Measurements from ENCODE around the gene FREM1. TPM values are rescaled to one million over a fixed set of nuclear protein-coding genes. Genes with fewer than 3 reads are reported as not detected.

The FREM1 gene
- total RNA-seq, 2 donors from 2014 or later: 2.0 to 2.6 TPM

- intact Hi-C loops (cut with DNase I): no loop called here
- Histone ChIP-seq H3K4me3 (no peak overlapping the region), H3K27ac (no peak overlapping the region), H3K36me3 (no peaks in the 10 kb centered on the region), H3K27me3 (replicated peaks; ENCODE audit: insufficient read depth) (no peaks in the 10 kb centered on the region), H3K4me1 (replicated peaks) (no peaks in the 10 kb centered on the region), H3K9me3 (no peaks in the 10 kb centered on the region)
- 74% methylated on average over 3 of the region's 3 CpGs for WGBS
- no peak for TF ChIP-seq POLR2AphosphoS5 (IDR thresholded peaks at IDR 0.05)
- no peak for TF ChIP-seq POLR2A (IDR thresholded peaks at IDR 0.05)
- no peak for TF ChIP-seq CTCF (IDR thresholded peaks at IDR 0.05)
- no peak for DNase-seq (ENCODE audit: low spot score)
Measured at GRCh38 chr9:14746626-14747025, 163.6 kb downstream of the FREM1 start.

- TF ChIP-seq POLR2A (IDR thresholded peaks at IDR 0.05): no peak
- TF ChIP-seq POLR2AphosphoS5 (IDR thresholded peaks at IDR 0.05): no peak
- no peak for TF ChIP-seq CTCF (IDR thresholded peaks at IDR 0.05)
- WGBS: 93% methylated on average over 1 of the region's 1 CpG
Measured at GRCh38 chr9:14744768-14745167, 165.5 kb downstream of the FREM1 start.

GRCh38 chr9:14741369-14741768 lies 168.9 kb downstream of the FREM1 start:
- no peak overlapping the region for H3K27ac ChIP-seq
- H3K27me3 ChIP-seq (replicated peaks; ENCODE audit: insufficient read depth): no peaks in the 10 kb centered on the region
- H3K4me1 ChIP-seq (replicated peaks): no peaks in the 10 kb centered on the region
- H3K36me3 ChIP-seq: no peaks in the 10 kb centered on the region
- intact Hi-C loops (cut with DNase I): no loop called here
- H3K4me3 ChIP-seq: no peak overlapping the region
- no peaks in the 10 kb centered on the region for H3K9me3 ChIP-seq
- no peak for TF ChIP-seq CTCF (IDR thresholded peaks at IDR 0.05)
- no peak for TF ChIP-seq POLR2A (IDR thresholded peaks at IDR 0.05)
- no peak for TF ChIP-seq POLR2AphosphoS5 (IDR thresholded peaks at IDR 0.05)
- no peak for DNase-seq (ENCODE audit: low spot score)
- WGBS: 82% methylated on average over 3 of the region's 3 CpGs

More at GRCh38 chr9:14744768-14745167, 165.5 kb downstream of the FREM1 start:
- H3K27me3 ChIP-seq (replicated peaks; ENCODE audit: insufficient read depth): no peaks in the 10 kb centered on the region
- H3K4me1 ChIP-seq (replicated peaks): no peaks in the 10 kb centered on the region
- H3K27ac ChIP-seq: no peak overlapping the region
- no peak for DNase-seq (ENCODE audit: low spot score)
- H3K9me3 ChIP-seq: no peaks in the 10 kb centered on the region
- intact Hi-C loops (cut with DNase I): no loop called here
- no peaks in the 10 kb centered on the region for H3K36me3 ChIP-seq
- H3K4me3 ChIP-seq: no peak overlapping the region

GRCh38 chr9:14733133-14733532 lies 177.1 kb downstream of the FREM1 start:
- 72% methylated on average over 5 of the region's 5 CpGs for WGBS
- no peaks in the 10 kb centered on the region for H3K27me3 ChIP-seq (replicated peaks; ENCODE audit: insufficient read depth)
- H3K27ac ChIP-seq: no peak overlapping the region
- H3K36me3 ChIP-seq: no peaks in the 10 kb centered on the region
- H3K9me3 ChIP-seq: no peaks in the 10 kb centered on the region
- H3K4me3 ChIP-seq: no peak overlapping the region
- TF ChIP-seq CTCF (IDR thresholded peaks at IDR 0.05) (no peak), POLR2AphosphoS5 (IDR thresholded peaks at IDR 0.05) (no peak), POLR2A (IDR thresholded peaks at IDR 0.05) (no peak)
- H3K4me1 ChIP-seq (replicated peaks): no peaks in the 10 kb centered on the region
- DNase-seq (ENCODE audit: low spot score): no peak
- intact Hi-C loops (cut with DNase I): no loop called here

- Histone ChIP-seq H3K27me3 (replicated peaks; ENCODE audit: insufficient read depth) (no peaks in the 10 kb centered on the region), H3K9me3 (no peaks in the 10 kb centered on the region), H3K4me1 (replicated peaks) (no peaks in the 10 kb centered on the region), H3K4me3 (no peak overlapping the region), H3K27ac (no peak overlapping the region), H3K36me3 (no peaks in the 10 kb centered on the region)
- no peak for TF ChIP-seq POLR2A (IDR thresholded peaks at IDR 0.05)
- TF ChIP-seq CTCF (IDR thresholded peaks at IDR 0.05): no peak
- TF ChIP-seq POLR2AphosphoS5 (IDR thresholded peaks at IDR 0.05): no peak
- 96% methylated on average over 1 of the region's 1 CpG for WGBS
- no peak for DNase-seq (ENCODE audit: low spot score)
- intact Hi-C loops (cut with DNase I): no loop called here
Measured at GRCh38 chr9:14731294-14731981, 178.8 kb downstream of the FREM1 start.
